Memory B cell (primary cell): ENCODE data around the gene FBXO24.

Source experiments
- ATAC-seq: fragments of 150-1000 bp; cut with Tn5 transposase; 2 replicates; pipeline ENCODE4 v1.10.0; 2021; ENCODE audit warnings: low read depth, mild to moderate bottlenecking, moderate library complexity
- DNase-seq, 2 donors: peaks; one replicate each; pipeline ENCODE4 v3.0.0; 2022; ENCODE audit warnings: low spot score in 2 of 2
- H3K27ac Mint-ChIP-seq: one replicate; pipeline ENCODE4 v1.8.0; 2022; ENCODE audit warnings: mild to moderate bottlenecking, moderate library complexity, mixed read lengths
- H3K27me3 Mint-ChIP-seq: one replicate; pipeline ENCODE4 v1.8.0; 2022; ENCODE audit warnings: mixed read lengths
- H3K36me3 Mint-ChIP-seq: one replicate; pipeline ENCODE4 v1.8.0; 2022; ENCODE audit warnings: mild to moderate bottlenecking, mixed read lengths
- H3K4me1 Mint-ChIP-seq: one replicate; pipeline ENCODE4 v1.8.0; 2022; ENCODE audit warnings: mixed read lengths
- H3K4me3 Mint-ChIP-seq: one replicate; pipeline ENCODE4 v1.8.0; 2022; ENCODE audit warnings: mild to moderate bottlenecking, moderate library complexity, mixed read lengths
- H3K9me3 Mint-ChIP-seq: one replicate; pipeline ENCODE4 v1.8.0; 2022; ENCODE audit warnings: mixed read lengths

FBXO24 gene

DNA sequence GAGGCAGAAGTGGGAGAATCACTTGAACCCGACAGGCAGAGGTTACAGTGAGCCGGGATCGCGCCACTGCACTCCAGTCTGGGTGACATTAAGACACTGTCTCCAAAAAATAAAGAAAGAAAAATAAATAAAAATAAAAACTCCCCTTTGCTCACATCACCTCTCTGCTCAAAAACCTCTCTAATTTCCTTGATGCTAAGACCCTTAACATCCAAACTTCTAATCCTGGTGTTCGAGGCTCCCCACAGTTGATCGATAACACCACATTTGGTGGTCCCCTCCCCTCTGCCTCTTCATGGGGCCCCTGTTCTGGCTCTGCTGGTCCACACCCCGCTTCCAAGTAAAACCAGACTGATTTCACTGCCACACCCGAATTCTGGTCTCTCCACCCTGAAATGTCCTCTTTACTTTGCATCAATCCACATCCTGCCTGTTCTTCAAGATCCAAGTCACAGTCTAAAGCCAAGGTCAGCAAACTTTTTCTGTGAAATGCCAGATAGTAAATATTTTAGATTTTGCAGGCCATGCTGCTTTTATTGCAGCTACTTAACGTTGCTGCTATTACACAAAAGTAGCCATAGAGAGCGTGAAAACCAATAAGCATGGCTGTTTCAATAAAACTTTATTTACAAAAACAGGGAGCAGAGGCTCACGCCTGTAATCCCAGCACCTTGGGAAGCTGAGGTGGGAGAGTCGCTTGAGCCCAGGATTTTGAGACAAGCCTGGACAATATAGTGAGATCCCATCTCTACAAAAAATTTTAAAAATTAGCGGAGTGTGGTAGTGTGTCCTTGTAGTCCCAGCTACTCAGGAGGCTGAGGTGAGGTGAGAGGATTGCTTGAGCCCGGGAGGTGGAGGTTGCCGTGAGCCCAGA is 38.1 kb downstream of the FBXO24 start:
- H3K27ac Mint-ChIP-seq, result no peak overlapping the region

DNA sequence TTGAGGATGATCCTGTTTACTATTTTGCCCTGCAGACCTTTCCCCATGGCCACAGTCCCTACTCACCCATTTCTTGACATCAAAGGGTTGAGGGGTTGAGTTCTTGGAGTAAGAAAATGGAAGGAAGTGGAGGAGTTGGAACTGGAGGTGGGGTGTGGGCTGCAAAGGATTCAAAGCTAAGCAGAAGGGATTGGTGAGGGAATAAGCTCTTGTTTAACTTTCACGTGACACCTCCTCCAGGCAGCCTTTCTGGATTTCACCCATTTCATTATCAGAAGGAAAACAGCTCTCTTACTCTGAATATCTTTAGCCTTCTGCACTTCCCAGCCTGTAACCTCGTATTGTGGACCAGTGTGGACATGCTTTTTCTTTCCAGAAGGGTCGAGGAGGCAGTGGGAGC is 39.9 kb downstream of the FBXO24 start:
- ATAC-seq (no peak), DNase-seq (no peak)
- H3K9me3 Mint-ChIP-seq, result no peaks in the 10 kb centered on the region
- H3K36me3 Mint-ChIP-seq, result peaks cover 2% of the 10 kb centered on the region
- peaks cover 13% of the 10 kb centered on the region for H3K4me1 Mint-ChIP-seq
- H3K4me3 Mint-ChIP-seq, result peak overlapping the region; percentile 84
- H3K27me3 Mint-ChIP-seq, result no peaks in the 10 kb centered on the region
- no peak overlapping the region for H3K27ac Mint-ChIP-seq

More for the DNA sequence above, 38.1 kb downstream of the FBXO24 start:
- Mint-ChIP-seq H3K27me3 (no peaks in the 10 kb centered on the region), H3K9me3 (no peaks in the 10 kb centered on the region), H3K4me1 (peaks cover 10% of the 10 kb centered on the region), H3K36me3 (peaks cover 2% of the 10 kb centered on the region), H3K4me3 (no peak overlapping the region)
- ATAC-seq, result no peak
- DNase-seq, result no peak

DNA sequence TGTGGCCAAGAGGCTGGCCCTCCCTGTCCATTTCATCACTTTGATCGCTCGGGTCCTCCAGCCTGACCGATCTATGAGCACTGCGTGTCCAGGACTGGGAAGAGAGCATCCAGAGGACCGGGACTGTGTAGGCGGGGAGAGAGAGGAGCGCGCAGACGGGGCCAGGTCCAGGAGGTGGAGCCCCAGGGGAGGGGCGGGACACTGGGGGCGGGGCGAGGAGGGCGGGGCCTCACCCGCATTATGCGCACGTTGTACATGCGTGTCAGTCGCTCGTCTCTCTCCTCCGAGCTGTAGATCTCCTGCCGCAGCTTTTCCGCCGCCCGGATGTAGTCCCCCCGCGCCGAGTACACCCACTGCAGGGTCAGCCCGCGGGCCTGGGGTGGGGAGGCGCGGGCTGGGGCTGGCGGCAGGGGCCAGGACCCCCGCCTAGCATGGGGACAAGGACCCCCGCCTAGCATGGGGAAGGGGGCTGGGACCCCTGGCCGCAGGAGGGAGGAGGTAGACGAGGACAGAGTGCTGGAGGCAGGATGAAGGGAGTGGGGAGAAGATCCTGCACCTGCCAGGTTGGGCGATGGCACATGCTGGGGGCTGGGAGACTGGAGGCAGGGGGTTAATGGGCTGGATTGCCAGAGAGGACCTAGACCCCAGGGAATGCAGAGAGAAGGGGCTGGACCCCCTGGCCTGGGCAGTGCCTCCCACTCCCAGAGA is 40.6 kb downstream of the FBXO24 start:
- DNase-seq (peak; percentile 43 to 49), ATAC-seq (peak; percentile 98)
- Mint-ChIP-seq H3K27me3 (no peaks in the 10 kb centered on the region), H3K27ac (peak overlapping the region; percentile 73), H3K4me1 (peaks cover 13% of the 10 kb centered on the region), H3K4me3 (peak overlapping the region; percentile 84), H3K9me3 (no peaks in the 10 kb centered on the region), H3K36me3 (peaks cover 1% of the 10 kb centered on the region)

DNA sequence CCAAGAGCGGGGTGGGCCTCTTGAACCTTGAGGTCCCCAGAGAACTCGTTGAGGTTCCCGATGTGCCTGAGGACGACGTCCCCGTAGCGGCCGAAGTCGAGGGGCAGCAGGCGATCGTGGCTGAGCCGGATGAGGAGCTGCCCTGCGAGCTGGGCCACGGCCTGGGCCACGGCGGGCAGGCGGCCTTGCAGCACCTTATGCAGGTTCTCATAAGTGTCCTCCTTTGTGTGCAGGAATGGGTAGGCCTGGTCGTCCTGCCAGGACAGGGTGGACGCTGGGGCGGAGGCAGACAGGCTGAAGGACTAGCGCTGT is 41.1 kb downstream of the FBXO24 start:
- Mint-ChIP-seq H3K4me1 (peaks cover 13% of the 10 kb centered on the region), H3K9me3 (no peaks in the 10 kb centered on the region), H3K27me3 (no peaks in the 10 kb centered on the region), H3K27ac (no peak overlapping the region), H3K4me3 (no peak overlapping the region), H3K36me3 (no peaks in the 10 kb centered on the region)
- ATAC-seq, result no peak
- no peak for DNase-seq

DNA sequence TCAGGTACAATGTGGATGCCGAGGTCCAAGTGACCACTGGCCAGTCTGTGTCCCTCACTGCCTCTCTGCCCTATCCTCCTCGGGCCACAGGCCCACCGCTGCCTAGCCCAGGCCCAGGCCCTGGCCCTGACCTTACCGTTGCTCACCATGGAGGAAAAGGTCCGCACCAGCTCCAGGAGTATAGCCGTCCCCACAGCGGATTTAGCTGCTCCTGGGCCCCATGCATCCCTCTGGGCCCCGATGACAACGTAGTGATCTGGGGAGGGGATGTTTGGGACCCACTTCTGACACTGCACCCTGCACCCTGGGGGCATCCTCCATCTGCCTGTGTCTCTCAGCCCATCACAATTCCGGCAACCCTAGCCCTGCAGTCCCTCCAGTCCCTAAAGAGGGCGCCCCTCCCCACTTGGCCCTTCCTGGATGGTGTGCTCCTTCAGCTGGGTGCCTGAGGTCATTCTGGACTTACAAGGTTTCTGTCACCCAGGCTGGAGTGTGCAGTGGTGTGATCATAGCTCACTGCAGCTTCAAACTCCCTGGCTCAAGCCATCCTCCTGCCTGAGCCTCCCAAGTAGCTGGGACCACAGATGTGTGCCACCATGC is 43.1 kb downstream of the FBXO24 start:
- ATAC-seq, result no peak
- Mint-ChIP-seq H3K36me3 (no peaks in the 10 kb centered on the region), H3K4me3 (no peak overlapping the region), H3K27ac (no peak overlapping the region), H3K27me3 (peaks cover 1% of the 10 kb centered on the region), H3K9me3 (no peaks in the 10 kb centered on the region), H3K4me1 (peaks cover 22% of the 10 kb centered on the region)
- DNase-seq, result no peak

DNA sequence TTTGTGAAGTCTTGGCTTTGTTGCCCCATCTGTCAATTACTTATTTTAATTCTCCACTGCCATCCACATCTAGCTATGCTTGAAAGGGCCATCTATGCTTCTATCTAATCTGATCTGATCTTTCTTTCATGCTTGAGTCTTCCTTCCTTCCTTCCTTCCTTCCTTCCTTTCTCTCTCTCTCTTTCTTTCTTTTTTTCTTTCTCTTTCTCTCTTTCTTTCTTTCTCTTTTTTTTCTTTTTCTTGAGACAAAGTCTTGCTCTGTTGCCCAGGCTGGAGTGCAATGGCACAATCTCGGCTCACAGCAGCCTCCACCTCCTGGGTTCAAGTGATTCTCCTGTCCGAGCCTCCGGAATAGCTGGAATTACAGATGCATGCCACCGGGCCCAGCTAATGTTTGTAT is 43.9 kb downstream of the FBXO24 start:
- Mint-ChIP-seq H3K4me3 (no peak overlapping the region), H3K36me3 (no peaks in the 10 kb centered on the region), H3K9me3 (no peaks in the 10 kb centered on the region)

DNA sequence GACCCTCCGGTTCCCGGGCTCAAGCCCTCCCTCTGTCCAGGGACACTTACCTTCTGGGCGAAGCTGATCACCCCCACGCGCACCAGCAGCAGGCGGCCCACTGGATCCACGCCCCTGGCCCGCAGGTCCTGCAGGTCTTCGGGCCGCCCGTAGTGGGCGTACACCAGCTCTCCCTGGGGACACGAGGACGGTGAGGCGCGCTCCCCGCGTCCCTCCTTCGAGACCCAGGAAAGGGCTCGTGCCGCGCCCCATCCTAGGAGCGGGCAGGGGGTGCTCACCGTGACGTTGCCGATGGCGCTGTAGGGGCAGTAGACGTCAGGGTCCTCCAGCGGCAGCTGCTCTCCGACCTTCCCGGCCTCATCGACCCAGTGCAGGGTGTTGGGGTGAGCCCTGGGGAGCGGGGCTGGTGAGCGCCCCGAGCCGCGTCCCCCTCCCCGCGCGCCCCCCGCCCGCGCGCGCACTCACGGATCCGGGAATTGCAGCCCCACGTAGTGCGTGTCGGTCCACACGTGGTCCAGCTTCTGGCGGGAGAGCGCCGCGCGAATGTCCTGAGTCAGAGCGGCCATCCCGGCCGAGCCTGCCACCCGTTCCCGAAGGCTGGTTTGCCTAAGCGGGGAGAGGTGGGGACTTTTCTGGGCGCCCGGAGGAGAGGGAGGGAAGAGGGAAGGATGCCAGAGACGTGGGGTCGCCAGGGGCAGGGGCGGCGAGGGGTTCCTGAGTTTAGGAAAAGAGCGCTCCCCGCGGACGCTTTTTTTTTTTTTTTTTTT is 47.0 kb downstream of the FBXO24 start:
- Mint-ChIP-seq H3K4me3 (peak overlapping the region; percentile 90), H3K4me1 (peaks cover 12% of the 10 kb centered on the region), H3K36me3 (no peaks in the 10 kb centered on the region), H3K9me3 (no peaks in the 10 kb centered on the region), H3K27me3 (peaks cover 1% of the 10 kb centered on the region), H3K27ac (no peak overlapping the region)
- DNase-seq, result peak; percentile 44 to 53
- ATAC-seq, result peak; percentile 64

More for the DNA sequence above, 43.9 kb downstream of the FBXO24 start:
- ATAC-seq (no peak), DNase-seq (no peak)
- H3K27ac Mint-ChIP-seq, result no peak overlapping the region
- H3K4me1 Mint-ChIP-seq, result peaks cover 22% of the 10 kb centered on the region
- H3K27me3 Mint-ChIP-seq, result peaks cover 1% of the 10 kb centered on the region

DNA sequence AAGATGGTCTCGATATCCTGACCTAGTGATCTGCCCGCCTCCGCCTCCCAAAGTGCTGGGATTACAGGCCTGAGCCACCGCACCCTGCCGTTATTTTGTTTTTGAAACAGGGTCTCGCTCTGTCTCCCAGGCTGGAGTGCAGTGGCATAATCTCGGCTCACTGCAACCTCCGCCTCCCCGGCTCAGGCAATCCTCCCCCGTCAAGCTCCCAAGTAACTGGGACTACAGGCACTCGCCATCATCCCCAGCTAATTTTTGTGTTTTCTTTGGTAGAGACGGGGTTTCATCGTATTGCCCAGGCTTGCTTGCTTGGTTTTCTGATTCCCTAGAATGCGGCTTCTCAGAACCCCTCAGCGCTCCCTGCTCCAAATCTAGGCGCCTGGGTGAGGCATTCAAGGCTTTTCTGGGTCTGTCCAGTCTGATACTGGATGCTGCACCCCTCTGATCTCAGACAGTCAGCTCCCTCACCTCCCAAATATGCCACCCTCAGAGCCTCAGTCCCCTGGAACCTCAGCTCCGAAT is 53.9 kb downstream of the FBXO24 start:
- DNase-seq (no peak), ATAC-seq (no peak)
- Mint-ChIP-seq H3K9me3 (no peaks in the 10 kb centered on the region), H3K4me3 (no peak overlapping the region), H3K27me3 (peaks cover 4% of the 10 kb centered on the region), H3K4me1 (peaks cover 17% of the 10 kb centered on the region), H3K27ac (no peak overlapping the region), H3K36me3 (no peaks in the 10 kb centered on the region)

DNA sequence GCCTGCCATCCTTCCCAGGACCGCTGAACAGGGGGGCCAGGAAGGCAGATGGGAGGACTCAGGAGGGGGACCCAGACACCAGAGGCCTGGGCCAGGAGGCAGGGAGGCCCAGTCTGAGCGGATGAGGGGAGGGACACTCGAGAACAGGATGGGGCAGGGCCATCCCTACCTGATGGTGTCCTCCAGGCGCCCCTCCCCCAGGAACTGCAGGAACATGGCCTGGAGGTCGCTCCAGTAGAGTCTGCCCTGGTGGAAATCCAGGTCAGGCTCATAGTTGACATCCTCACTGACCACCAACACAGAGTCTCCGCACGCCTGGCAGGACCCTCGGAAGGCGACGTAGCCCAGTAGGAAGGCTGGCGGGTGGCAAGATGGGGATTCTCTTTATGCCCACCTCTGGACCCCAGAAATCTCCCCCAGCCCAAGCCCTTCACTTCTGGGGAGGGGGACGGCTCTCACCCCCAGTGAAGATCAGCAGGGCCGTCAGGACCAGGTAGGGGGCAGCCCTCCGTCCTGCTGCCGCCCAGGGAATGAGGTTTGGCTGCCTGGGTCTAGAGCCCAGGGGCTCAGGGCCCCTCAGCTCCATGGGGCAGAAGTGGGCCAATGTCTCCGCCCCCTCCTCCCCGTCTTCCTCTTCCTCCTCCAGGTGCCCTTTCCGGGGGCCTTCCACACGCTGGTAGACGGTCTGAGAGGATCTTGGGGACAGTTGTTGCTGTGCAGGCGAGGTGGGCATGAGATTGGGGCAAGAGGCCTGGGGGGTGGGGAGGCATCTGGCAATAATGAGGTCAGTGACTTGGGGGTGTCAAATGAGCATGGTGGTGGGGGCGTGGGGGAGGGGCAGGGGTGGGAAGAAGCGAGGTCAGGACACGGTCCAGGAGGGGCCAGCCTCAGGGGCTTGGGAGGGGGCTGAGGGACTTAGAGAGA is 54.7 kb downstream of the FBXO24 start:
- no peak overlapping the region for H3K27ac Mint-ChIP-seq
- no peaks in the 10 kb centered on the region for H3K9me3 Mint-ChIP-seq
- peaks cover 7% of the 10 kb centered on the region for H3K27me3 Mint-ChIP-seq
- no peaks in the 10 kb centered on the region for H3K36me3 Mint-ChIP-seq
- H3K4me1 Mint-ChIP-seq, result peaks cover 17% of the 10 kb centered on the region
- DNase-seq, result no peak
- no peak overlapping the region for H3K4me3 Mint-ChIP-seq
- ATAC-seq, result no peak

DNA sequence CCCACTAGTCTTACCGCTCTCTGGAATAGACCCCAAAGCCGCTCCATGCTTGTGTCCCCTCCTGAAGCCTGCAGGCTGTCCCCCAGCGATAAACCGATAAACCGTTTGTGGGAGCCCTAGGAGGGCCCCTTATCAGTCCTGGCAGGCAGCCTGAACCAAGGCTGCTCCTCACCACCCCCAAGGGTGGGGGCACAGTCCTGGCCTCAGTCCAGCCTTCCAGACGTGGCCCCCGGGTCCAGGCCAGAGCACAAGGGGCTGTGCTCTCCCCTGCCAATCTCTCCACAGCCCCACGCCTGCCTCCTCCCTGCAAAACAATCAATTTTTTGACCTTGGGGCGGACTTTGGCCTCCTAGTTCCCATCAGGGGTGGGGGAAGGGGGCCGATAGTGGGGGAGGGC is 55.3 kb downstream of the FBXO24 start, which contains the start of gene TFR2:
Gene TFR2 (minus strand): TSS at position 90 of the 397 bp plus-strand sequence. CDS start 43 bp downstream, at position 47.
- H3K27ac Mint-ChIP-seq, result no peak within 1 kb of the TSS
- H3K36me3 Mint-ChIP-seq, result no peaks in the 10 kb centered on the region
- H3K9me3 Mint-ChIP-seq, result no peaks in the 10 kb centered on the region
- ATAC-seq, result no peak
- DNase-seq, result no peak
- H3K27me3 Mint-ChIP-seq, result peaks cover 9% of the 10 kb centered on the region
- H3K4me1 Mint-ChIP-seq, result peaks cover 17% of the 10 kb centered on the region
- peak within 1 kb of the TSS; percentile 71 for H3K4me3 Mint-ChIP-seq

DNA sequence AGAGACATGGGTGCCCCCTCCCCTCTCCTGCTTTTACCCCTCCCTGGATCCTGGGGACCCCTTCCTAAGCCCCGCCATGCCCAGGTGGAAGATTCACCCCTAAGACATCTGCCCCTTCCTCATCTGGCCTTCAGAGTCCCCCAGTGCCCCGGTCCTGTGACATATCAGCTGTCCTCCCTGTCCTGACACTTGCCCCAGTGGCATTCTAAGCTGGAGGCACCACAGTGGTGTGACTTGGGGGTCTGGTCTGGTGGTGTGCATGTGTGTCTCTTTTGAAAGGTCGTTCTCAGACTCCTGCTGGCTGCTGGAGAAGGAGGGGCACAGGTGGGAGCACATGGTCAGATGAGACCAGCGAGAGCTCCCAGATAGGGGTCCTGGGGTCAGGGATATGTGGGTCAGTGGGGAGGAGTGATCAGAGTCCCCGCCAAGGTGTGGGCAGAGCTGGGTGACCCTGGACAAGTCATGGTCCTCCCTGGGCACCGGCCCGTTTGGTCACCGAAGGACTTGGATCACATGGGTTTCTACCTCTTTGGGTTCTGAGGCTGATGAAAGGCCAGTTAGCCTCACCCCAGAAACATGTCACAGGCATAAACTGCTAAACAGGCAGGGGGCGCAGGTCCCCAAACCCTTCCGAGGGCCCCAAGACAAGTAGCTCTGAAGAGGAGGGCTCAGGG is 55.9 kb downstream of the FBXO24 start:
- H3K27ac Mint-ChIP-seq, result no peak overlapping the region
- H3K27me3 Mint-ChIP-seq, result peaks cover 9% of the 10 kb centered on the region
- peak overlapping the region; percentile 71 for H3K4me3 Mint-ChIP-seq
- peak; percentile 49 for ATAC-seq
- H3K9me3 Mint-ChIP-seq, result no peaks in the 10 kb centered on the region
- DNase-seq, result no peak
- H3K36me3 Mint-ChIP-seq, result no peaks in the 10 kb centered on the region
- H3K4me1 Mint-ChIP-seq, result peaks cover 17% of the 10 kb centered on the region

DNA sequence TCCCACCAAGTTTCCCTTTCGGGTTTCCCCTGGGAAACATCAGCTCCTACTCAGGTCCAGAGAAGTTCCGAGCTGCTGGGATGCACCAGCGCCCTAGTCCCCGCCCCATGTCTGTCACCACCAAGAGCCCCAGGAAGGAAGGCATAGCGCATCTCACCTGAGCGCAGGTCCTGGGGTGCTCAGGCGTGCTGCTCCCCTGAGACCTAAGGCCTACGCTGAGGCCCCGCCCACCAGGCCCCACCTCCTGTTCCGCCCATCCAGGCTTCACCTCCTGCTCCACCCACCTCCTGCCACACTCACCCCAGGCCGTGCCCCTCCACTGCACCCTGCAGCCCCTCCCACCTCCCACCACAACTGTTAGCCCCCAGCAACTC is 56.4 kb downstream of the FBXO24 start:
- Mint-ChIP-seq H3K27ac (no peak overlapping the region), H3K4me1 (peaks cover 17% of the 10 kb centered on the region), H3K36me3 (no peaks in the 10 kb centered on the region), H3K9me3 (no peaks in the 10 kb centered on the region), H3K4me3 (peak overlapping the region; percentile 71), H3K27me3 (peaks cover 9% of the 10 kb centered on the region)
- peak; percentile 63 to 80 for DNase-seq
- ATAC-seq, result peak; percentile 99
